A673 (cell line): ENCODE data around the gene ADAMTS3.

Source experiments
- CTCF ChIP-seq: fragments of 300-800, 200-600 bp; sonication (generic); conservative IDR thresholded peaks from 2 replicates; pipeline ENCODE4 v1.5.1; 2017; ENCODE audit warnings: low read depth, mild to moderate bottlenecking, antibody characterized with exemption, low read length, moderate library complexity, mixed read lengths
- EZH2 ChIP-seq: fragments of 200-600 bp; sonication (generic); IDR thresholded peaks from 2 replicates; pipeline ENCODE4 v1.6.1; 2017; ENCODE audit warnings: borderline replicate concordance, low read depth, mild to moderate bottlenecking, mixed read lengths, antibody characterized with exemption, low read length; ENCODE audit not compliant: poor library complexity, severe bottlenecking

DNA sequence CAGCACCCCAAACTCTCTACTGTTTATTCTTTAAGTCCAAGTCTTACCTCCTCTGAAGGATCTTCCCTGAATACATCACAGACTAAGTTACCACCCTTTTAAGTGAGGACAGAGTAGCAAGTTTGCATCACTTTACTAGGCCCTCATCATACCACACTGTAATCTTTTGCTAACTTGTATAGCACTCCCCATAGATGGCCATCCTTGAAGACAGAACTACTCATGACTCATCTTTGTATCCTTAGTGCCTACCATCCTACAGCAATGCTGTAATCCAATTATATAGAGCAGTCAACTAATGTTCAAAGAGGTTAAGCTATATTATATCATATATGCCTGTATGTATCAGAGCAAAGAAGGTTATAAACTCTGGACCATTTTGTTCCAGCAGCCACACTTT is 101.4 kb downstream of the ADAMTS3 start:
- TF ChIP-seq EZH2 (no peak), CTCF (no peak)
